ENCODE data around the gene COPG2. TPM values are rescaled to one million over a fixed set of nuclear protein-coding genes. Genes with fewer than 3 reads are reported as not detected.

The COPG2 gene
- total and polyA plus RNA-seq, 2 of the 4 experiments (the other 2 are of a cell fraction) = 18.1 to 50.0 TPM

DNA sequence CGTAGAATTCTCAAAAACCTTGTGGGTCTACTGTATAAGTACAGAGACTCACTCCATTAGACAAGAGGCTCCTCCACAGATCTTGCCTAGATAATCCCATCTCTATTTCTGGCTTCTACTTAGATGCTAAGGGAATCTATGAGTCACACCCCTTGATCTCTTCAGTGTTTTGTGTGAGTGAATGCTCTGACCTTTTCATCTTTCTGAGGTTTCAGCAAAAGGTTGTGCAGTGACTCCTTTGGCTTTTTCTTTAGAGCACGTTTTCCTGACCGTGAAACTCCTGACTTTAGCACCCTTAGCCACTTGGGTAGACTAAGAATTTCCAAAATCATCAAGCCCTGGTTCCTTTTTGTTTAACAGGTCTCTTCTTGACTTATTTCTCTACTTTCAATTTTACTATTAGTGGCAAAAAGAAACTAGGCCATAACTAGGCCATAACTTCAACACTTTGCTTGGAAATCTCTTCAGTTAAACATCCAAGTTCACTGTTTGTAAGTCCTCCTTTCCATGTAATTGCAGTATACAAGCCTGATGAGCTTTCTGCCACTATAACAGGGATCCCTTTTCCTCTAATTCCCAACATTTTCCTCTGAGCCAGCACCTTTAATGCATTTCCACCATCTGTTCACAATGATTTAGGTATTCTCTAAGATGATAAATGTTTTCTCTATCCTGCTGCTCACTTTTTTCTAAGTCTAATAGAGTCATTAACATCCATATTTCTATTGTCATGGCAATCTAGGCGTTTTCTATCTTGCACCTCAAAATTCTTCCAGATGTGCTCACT, 19.4 kb downstream of the COPG2 start:
- Histone ChIP-seq H3K4me2 (ENCODE audit: low read depth, low read length) (no peak overlapping the region), H2BK5ac (ENCODE audit: low read depth, low read length, poor library complexity, severe bottlenecking) (no peak overlapping the region), H3K4ac (ENCODE audit: low read depth, low read length) (no peak overlapping the region), H3K9ac (ENCODE audit: low read depth, low read length) (no peak overlapping the region), H2BK20ac (ENCODE audit: low read depth, low read length) (no peak overlapping the region), H3K27me3 (ENCODE audit: control insufficient read depth, insufficient read depth, low read length) (no peaks in the 10 kb centered on the region), H3K27ac (ENCODE audit: insufficient read depth, low read length) (no peak overlapping the region), H3K14ac (replicated peaks; ENCODE audit: low read depth, low read length) (no peak overlapping the region; the same call in 1 of the 2 replicates), H3K56ac (ENCODE audit: extremely low read depth, insufficient read depth, low read length) (no peak overlapping the region), H3K9me3 (ENCODE audit: control insufficient read depth, insufficient read depth, low read length) (no peaks in the 10 kb centered on the region), H4K8ac (ENCODE audit: low read depth in 2 of 2, low read length in 2 of 2) (no peak overlapping the region), H3K4me3 (ENCODE audit: insufficient read depth, low read depth, low read length) (no peak overlapping the region), H2BK120ac (ENCODE audit: low read depth, low read length) (no peak overlapping the region), H2AFZ (replicated peaks; ENCODE audit: low read length, poor library complexity) (no peak overlapping the region), H4K91ac (ENCODE audit: insufficient read depth, low read depth, low read length) (no peak overlapping the region), H3K36me3 (ENCODE audit: control insufficient read depth, insufficient read depth, low read length) (peaks cover 4% of the 10 kb centered on the region), H3K9me1 (ENCODE audit: insufficient read depth, low read length) (no peaks in the 10 kb centered on the region), H2AK9ac (replicated peaks; ENCODE audit: low read depth, low read length, poor library complexity) (no peak overlapping the region), H4K5ac (ENCODE audit: low read depth, low read length) (no peak overlapping the region), H3K18ac (ENCODE audit: low read depth, low read length) (no peak overlapping the region), H4K20me1 (ENCODE audit: insufficient read depth, low read length) (no peaks in the 10 kb centered on the region), H2AK5ac (ENCODE audit: low read depth, low read length) (no peak overlapping the region), H3K23ac (ENCODE audit: low read depth, low read length) (no peak overlapping the region), H3K79me1 (ENCODE audit: low read depth in 1 of 2, low read length in 2 of 2) (no peaks in the 10 kb centered on the region), H2BK15ac (ENCODE audit: low read depth, low read length) (no peak overlapping the region), H3K4me1 (ENCODE audit: control insufficient read depth, insufficient read depth, low read length) (peaks cover 2% of the 10 kb centered on the region; the same call in 1 of the 2 replicates)
- intact Hi-C loops (cut with micrococcal nuclease) = no loop called here
- WGBS, 2 experiments (ENCODE audit: extremely low coverage in 2 of 2, insufficient read length in 1 of 2) = 40% methylated on average over 1 of the region's 4 CpGs; no CpG with 5 or more reads in 1 of the 2 experiments
- DNase-seq (peak; percentile 86), ATAC-seq (ENCODE audit: low read depth) (peak; percentile 75)
- in situ Hi-C loops (cut with MboI; ENCODE audit: low sequenced_read_pairs) = no loop called here
- BruUV-seq (replicated peaks) = no TSS peak
- ChIA-PET POLR2A (ENCODE audit: unreplicated experiment) (no interaction called here), CTCF (no interaction called here)
- peak; percentile 74 for TF ChIP-seq BHLHE40 (IDR thresholded peaks at IDR 0.05; ENCODE audit: low read depth, low read length)
- TF ChIP-seq MAFK (IDR thresholded peaks at IDR 0.05; ENCODE audit: low read depth, low read length) = no peak
- TF ChIP-seq FOS (IDR thresholded peaks at IDR 0.05; ENCODE audit: low read depth, low read length) = 0 out of 2 replicates have a peak, but pooled peaks have one; percentile 15
- TF ChIP-seq CHD1 (IDR thresholded peaks at IDR 0.05; ENCODE audit: low read depth, low read length) = no peak
- dilution Hi-C loops (cut with HindIII; ENCODE audit: low sequenced_read_pairs, unreplicated experiment) = no loop called here
